Omental fat pad (tissue), 4 donors: ENCODE measurements around the gene AGBL1. TPM values are rescaled to one million over a fixed set of nuclear protein-coding genes. Genes with fewer than 3 reads are reported as not detected.

Experiments
- ATAC-seq: fragments of 150-250 bp; one replicate; pipeline ENCODE4 v1.9.1; 2016; ENCODE audit warnings: mild to moderate bottlenecking, moderate library complexity; ENCODE audit not compliant: low FRiP score
- DNase-seq: peaks from one replicate; pipeline ENCODE4 v3.0.0-alpha.2; 2019; ENCODE audit warnings: low spot score
- total RNA-seq, 4 donors: library from RNA; depleted of rRNA; stranded (reverse); fragments of >200 nt; gene quantifications; one replicate each; pipeline ENCODE4 v1.1.0, GENCODE V29; 2016
- TF ChIP-seq, protein P1 (sequence below), 3 donors: fragments of 450-650 bp; IDR thresholded peaks; one replicate each; pipeline ENCODE4 v1.5.1; 2016 to 2017; ENCODE audit warnings: antibody characterized with exemption in 3 of 3, mild to moderate bottlenecking in 3 of 3, moderate library complexity in 2 of 3

AGBL1 gene
- total RNA-seq, 4 donors from 2014 or later, result not detected

DNA sequence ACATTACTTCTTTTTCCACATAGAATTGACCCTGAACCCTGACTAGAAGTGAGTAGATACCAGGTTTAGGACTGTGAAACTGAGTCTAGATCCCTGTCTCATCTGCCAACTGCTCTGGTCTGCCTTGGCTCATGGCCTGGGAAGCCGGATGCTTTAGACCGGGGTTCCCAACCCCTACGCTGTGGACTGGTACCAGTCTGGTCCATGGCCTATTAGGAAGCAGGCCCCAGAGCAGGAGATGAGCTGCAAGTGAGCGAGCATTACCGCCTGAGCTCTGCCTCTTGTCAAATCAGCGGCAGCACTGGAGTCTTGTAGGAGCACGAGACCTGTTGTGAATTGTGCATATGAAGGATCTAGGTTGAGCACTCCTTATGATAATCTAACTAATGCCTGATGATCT, 734.2 kb downstream of the AGBL1 start:
- DNase-seq (no peak), ATAC-seq (no peak)
- TF ChIP-seq, protein P1, sequence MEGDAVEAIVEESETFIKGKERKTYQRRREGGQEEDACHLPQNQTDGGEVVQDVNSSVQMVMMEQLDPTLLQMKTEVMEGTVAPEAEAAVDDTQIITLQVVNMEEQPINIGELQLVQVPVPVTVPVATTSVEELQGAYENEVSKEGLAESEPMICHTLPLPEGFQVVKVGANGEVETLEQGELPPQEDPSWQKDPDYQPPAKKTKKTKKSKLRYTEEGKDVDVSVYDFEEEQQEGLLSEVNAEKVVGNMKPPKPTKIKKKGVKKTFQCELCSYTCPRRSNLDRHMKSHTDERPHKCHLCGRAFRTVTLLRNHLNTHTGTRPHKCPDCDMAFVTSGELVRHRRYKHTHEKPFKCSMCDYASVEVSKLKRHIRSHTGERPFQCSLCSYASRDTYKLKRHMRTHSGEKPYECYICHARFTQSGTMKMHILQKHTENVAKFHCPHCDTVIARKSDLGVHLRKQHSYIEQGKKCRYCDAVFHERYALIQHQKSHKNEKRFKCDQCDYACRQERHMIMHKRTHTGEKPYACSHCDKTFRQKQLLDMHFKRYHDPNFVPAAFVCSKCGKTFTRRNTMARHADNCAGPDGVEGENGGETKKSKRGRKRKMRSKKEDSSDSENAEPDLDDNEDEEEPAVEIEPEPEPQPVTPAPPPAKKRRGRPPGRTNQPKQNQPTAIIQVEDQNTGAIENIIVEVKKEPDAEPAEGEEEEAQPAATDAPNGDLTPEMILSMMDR (IDR thresholded peaks at IDR 0.05), result no peak

DNA sequence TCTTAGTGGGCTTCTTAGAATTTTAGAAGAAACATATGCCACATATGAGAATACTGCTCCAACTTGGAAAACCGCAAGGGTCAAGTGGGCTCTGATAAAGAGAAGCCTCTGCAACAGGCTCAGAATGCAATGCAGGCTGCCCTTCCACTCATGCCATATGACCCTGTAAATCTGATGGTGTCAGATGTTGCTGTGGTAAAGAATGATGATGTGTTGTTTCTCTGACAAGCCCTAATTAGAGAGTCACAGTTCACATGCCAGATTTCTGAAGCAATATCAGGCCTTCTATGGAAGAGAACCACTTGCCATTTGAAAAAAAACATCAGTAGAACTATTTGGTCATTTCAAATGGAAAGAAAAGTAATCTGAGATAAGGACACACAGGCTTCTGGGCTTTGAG, 749.6 kb downstream of the AGBL1 start:
- TF ChIP-seq, protein P1 (IDR thresholded peaks at IDR 0.05), result no peak
- ATAC-seq (no peak), DNase-seq (no peak)

DNA sequence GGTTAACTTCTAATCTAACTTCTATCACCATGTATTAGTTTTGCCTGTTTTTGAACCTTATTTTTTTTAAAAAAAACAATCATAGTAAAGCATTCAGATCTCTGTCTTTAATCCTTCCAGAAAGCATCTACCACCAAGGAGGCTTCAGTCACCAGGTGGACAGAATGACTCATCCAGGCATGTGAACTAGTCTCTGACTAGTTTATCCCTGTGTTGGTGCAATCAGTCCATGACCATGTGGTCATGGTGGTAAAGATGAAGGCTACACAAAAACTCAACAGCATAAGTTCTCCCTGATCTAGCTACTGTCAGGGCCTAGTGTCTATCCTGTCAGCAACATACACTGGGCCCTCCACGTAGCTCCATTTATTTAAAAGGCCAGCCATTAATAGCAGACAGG, 750.6 kb downstream of the AGBL1 start:
- no peak for ATAC-seq
- no peak for DNase-seq
- TF ChIP-seq, protein P1 (IDR thresholded peaks at IDR 0.05), result no peak

DNA sequence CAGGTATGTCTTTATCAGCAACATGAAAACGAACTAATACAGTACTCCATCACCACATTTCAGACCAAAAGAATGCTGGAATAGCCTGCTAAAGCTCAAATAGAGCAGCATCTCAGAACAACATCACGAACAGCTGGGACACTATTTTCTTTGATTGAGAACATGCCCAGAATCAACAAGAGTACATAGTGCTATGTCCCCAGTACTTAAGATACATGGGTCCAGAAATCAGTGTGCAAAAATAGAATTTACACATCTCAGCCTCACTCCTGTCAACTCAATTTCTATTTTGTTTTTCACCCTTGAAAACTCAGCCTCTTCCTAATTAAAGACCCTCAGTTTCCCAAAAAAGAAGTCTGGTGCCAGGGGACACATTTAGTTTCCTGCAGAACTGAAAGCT, 753.9 kb downstream of the AGBL1 start:
- TF ChIP-seq, protein P1 (IDR thresholded peaks at IDR 0.05), result no peak
- DNase-seq, result no peak
- no peak for ATAC-seq

DNA sequence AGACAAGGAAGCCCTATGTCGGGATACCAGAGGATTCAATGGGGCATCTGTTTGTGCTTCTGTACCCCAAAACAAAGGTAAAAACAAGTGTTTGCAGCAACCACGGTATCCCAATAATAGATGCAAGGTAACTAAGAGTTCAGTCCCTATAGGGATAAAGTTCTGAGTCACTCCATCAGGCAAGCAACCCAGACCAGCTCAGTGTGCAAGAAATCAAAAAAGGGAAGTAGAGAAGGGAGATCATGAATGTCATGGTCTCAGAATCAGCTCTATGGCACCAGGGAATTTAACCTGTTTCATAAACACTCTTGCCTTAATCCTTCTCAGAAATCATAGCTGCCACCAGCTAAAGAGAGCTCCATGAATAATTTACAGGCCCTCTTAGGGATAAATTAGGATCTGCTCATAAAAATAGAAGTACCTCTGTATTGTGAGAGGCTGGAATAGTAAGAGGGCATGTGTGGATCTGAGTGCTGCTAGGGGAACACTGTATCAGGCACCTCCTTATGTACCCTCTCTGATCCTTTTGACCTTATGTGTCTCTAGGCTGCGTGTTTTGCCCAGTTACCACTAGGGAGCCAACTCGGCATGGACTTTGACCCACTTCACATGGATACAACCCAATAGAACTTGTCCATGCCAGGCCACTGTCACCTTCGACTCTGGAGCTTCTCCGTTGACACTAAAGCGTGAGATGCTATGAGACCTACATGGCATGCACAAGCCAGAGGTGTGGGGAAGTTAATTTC, 754.6 kb downstream of the AGBL1 start:
- DNase-seq (no peak), ATAC-seq (no peak)
- TF ChIP-seq, protein P1 (IDR thresholded peaks at IDR 0.05), result no peak

DNA sequence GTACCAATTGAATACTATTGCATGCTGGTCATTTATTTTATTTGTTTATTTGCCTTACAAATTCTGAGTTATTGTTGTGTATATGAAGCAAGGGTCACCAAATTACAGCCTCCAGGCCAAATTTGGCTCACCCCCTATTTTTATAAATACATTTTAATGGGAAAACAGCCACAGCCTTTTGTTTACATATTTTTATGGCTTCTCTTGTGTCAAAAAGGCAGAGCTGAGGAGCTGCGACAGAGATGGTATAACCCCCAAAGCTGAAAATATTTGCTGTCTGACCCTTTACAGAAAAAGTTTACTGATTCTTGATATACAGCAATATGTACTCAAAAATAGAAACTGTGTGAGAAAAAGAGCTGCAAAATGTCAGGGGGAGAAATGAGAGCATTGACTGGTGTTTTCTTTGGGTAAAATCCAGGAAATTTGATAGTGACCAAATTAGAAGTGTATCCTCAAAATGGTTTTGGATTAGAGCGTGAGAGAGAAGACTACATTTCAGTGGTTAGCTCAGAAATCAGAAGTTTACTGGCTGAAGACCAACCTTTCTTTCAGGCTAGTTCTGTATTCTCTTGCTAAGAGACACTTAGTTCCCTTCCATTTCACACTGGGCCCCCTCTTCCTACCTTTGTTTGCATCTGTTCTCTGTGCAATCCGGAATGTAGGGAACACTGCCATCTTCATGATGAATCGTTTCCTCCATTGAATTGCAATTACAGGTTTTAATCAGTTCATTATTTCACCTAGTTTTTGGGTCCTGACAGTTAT, 757.8 kb downstream of the AGBL1 start:
- DNase-seq (no peak), ATAC-seq (no peak)
- TF ChIP-seq, protein P1 (IDR thresholded peaks at IDR 0.05), result no peak
